ENCODE data around the gene PRKCA. TPM values are rescaled to one million over a fixed set of nuclear protein-coding genes. Genes with fewer than 3 reads are reported as not detected.
A peak's percentile ranks its signal among the peaks of the same experiment; 100 is the strongest.

The PRKCA gene
- total RNA-seq, 1 donor from 2014 or later: 4.7 TPM

DNA sequence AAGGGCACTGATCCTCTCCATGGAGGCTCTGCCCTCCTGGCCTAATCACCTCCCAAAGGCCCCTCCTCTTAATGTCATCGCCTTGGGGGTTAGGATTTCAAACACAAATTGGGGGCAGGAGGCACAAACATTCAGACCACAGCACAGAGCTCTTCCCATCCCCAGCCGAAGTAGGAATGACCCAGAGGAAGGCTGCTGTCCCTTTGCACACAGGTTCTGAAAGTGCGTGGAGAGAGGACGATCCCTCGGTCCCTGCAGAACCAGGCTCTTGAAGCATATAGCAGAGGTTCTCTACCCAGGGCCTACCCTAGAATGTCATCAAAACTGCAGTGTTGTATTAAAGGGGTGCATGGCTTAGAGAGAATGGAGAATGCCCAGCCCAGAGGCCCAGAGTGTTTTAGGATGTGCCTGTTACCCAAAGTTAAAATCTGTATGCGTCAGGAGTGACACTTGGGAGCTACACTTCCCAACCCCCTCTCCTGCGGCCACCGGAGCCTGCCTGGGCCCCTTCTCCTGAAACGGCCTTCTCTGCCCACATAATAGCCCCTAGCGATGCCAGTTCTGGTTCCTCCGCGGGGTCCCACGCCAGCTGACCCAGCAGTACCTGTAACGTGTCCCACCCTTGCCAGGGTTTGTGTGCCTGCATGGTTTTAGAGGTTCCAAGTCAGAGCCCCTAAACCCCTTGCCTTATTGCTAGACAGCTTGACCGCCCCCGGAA is 373.0 kb downstream of the PRKCA start:
- Histone ChIP-seq H3K36me3 (ENCODE audit: control insufficient read depth, insufficient read depth, low read length) (no peaks in the 10 kb centered on the region), H3K4me3 (ENCODE audit: low read depth, low read length) (peak overlapping the region; percentile 34), H3K27me3 (ENCODE audit: control insufficient read depth, insufficient read depth, low read length) (no peaks in the 10 kb centered on the region)
- DNase-seq (ENCODE audit: low read depth) (peak; percentile 33), FAIRE-seq (no peak)
- no peak for TF ChIP-seq CTCF (IDR thresholded peaks at IDR 0.05; ENCODE audit: insufficient read depth, low read length, severe bottlenecking)

GRCh38 chr17:66675991-66676371 is 373.6 kb downstream of the PRKCA start:
- FAIRE-seq (no peak), DNase-seq (ENCODE audit: low read depth) (no peak)
- peak overlapping the region; percentile 34 for H3K4me3 ChIP-seq (ENCODE audit: low read depth, low read length)

DNA sequence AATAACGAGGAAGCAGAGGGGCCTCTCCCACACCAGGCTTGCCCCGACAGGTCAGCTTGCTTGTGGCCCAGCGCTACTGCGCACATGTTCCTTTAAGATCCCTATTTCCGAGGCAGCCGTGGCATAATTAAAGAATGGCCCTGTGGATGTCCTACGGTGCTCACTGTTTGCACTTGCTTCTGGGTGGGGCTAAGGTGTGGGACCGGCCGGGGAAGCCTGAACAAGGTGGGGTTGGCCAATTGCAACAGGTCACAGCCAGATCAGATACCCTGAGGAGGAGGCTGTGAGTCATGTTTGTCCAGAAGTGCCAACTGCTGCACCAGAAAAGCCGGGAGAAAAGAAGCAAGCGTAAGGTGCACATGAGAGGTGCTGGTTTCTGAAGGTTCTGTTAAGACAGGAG is 374.0 kb downstream of the PRKCA start:
- peak; percentile 98 for FAIRE-seq
- TF ChIP-seq CTCF (IDR thresholded peaks at IDR 0.05; ENCODE audit: insufficient read depth, low read length, severe bottlenecking): no peak
- no peaks in the 10 kb centered on the region for H3K27me3 ChIP-seq (ENCODE audit: control insufficient read depth, insufficient read depth, low read length)
- H3K4me3 ChIP-seq (ENCODE audit: low read depth, low read length): peak overlapping the region; percentile 34
- peak; percentile 98 for DNase-seq (ENCODE audit: low read depth)
- H3K36me3 ChIP-seq (ENCODE audit: control insufficient read depth, insufficient read depth, low read length): no peaks in the 10 kb centered on the region

More at GRCh38 chr17:66675991-66676371, 373.6 kb downstream of the PRKCA start:
- Histone ChIP-seq H3K27me3 (ENCODE audit: control insufficient read depth, insufficient read depth, low read length) (no peaks in the 10 kb centered on the region), H3K36me3 (ENCODE audit: control insufficient read depth, insufficient read depth, low read length) (no peaks in the 10 kb centered on the region)
- TF ChIP-seq CTCF (IDR thresholded peaks at IDR 0.05; ENCODE audit: insufficient read depth, low read length, severe bottlenecking): no peak

DNA sequence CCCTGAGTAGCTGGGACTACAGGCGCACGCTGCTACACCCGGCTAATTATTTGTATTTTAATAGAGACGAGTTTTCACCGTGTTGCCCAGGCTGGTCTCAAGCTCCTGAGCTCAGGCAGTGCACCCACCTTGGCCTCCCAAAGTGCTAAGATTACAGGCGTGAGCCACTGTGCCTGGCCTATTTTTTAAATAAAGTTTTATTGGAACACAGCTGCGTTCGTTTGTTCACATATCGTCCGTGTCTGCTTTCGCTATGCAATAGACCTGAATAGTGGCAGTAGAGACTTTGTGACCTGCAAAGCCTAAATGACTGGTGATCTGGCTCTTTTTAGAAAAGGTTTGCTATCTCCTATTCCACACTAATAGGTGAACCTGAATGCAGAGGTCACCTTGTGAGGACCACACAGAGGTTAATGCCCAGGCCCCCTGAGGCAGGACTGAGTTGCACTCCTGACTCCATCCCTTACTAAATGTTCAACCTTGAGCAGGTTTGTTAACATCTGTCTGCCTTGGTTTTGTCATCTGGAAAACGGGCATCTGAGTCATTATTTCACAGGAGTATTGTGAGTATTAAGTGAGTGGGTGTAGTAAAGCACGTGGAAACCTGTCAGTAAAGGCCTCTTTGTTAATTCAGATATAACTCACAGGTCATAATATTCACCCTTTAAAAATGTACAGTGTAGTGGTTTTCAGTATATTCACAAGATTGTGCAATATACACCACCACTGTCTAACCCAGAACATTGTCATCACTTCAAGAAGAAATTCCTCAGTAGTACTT is 375.0 kb downstream of the PRKCA start:
- Histone ChIP-seq H3K27me3 (ENCODE audit: control insufficient read depth, insufficient read depth, low read length) (no peaks in the 10 kb centered on the region), H3K4me3 (ENCODE audit: low read depth, low read length) (no peak overlapping the region), H3K36me3 (ENCODE audit: control insufficient read depth, insufficient read depth, low read length) (no peaks in the 10 kb centered on the region)
- DNase-seq (ENCODE audit: low read depth): peak; percentile 99
- no peak for FAIRE-seq
- no peak for TF ChIP-seq CTCF (IDR thresholded peaks at IDR 0.05; ENCODE audit: insufficient read depth, low read length, severe bottlenecking)

- no peak for TF ChIP-seq CTCF (IDR thresholded peaks at IDR 0.05; ENCODE audit: insufficient read depth, low read length, severe bottlenecking)
- Histone ChIP-seq H3K4me3 (ENCODE audit: low read depth, low read length) (no peak overlapping the region), H3K36me3 (ENCODE audit: control insufficient read depth, insufficient read depth, low read length) (no peaks in the 10 kb centered on the region), H3K27me3 (ENCODE audit: control insufficient read depth, insufficient read depth, low read length) (no peaks in the 10 kb centered on the region)
- DNase-seq (ENCODE audit: low read depth) (no peak), FAIRE-seq (no peak)
Observed at GRCh38 chr17:66678061-66678460, 375.6 kb downstream of the PRKCA start.
